Epithelial cell of esophagus (primary cell): ENCODE measurements around the gene APC.

Experiments used
- DNase-seq: peaks from one replicate; pipeline ENCODE4 v3.0.0; 2010; ENCODE audit warnings: low read depth
- H3K4me3 ChIP-seq: 2 replicates; pipeline ENCODE4 v1.5.1; 2011; ENCODE audit warnings: mild to moderate bottlenecking, low read length, control low read depth
- TF ChIP-seq, protein P1 (sequence below): IDR thresholded peaks from 2 replicates; pipeline ENCODE4 v1.5.1; 2011; ENCODE audit warnings: low read depth, mild to moderate bottlenecking, low read length, control low read depth, inconsistent platforms; ENCODE audit not compliant: insufficient read depth; ENCODE audit errors: missing control alignments

The APC gene

GRCh38 chr5:112793201-112793600 lies 55.5 kb downstream of the APC start:
- no peak for DNase-seq
- H3K4me3 ChIP-seq, result no peak overlapping the region
- TF ChIP-seq, protein P1, sequence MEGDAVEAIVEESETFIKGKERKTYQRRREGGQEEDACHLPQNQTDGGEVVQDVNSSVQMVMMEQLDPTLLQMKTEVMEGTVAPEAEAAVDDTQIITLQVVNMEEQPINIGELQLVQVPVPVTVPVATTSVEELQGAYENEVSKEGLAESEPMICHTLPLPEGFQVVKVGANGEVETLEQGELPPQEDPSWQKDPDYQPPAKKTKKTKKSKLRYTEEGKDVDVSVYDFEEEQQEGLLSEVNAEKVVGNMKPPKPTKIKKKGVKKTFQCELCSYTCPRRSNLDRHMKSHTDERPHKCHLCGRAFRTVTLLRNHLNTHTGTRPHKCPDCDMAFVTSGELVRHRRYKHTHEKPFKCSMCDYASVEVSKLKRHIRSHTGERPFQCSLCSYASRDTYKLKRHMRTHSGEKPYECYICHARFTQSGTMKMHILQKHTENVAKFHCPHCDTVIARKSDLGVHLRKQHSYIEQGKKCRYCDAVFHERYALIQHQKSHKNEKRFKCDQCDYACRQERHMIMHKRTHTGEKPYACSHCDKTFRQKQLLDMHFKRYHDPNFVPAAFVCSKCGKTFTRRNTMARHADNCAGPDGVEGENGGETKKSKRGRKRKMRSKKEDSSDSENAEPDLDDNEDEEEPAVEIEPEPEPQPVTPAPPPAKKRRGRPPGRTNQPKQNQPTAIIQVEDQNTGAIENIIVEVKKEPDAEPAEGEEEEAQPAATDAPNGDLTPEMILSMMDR, result no peak

DNA sequence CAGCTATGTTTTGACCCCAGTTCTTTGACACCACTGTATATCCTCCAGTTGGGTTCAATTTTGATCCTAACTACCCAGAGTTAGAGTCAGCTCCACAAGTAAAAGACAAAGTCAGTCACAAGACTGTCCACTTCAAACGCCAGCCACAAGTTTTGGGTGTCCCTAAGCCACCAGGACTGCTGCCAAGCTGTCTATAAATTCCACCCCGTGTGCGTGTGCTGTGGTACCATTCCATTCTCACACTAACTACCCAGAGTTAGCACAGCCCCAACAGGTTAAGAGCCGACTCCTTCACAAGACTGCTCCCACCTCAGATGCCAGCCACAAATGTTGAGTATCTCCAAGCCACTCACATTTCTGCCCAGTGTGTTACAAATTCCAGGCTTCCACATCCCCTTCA lies 56.7 kb downstream of the APC start:
- H3K4me3 ChIP-seq, result no peak overlapping the region
- TF ChIP-seq, protein P1, result no peak
- DNase-seq, result no peak

GRCh38 chr5:112795342-112795741 lies 57.7 kb downstream of the APC start:
- no peak overlapping the region for H3K4me3 ChIP-seq
- TF ChIP-seq, protein P1, result no peak
- no peak for DNase-seq

DNA sequence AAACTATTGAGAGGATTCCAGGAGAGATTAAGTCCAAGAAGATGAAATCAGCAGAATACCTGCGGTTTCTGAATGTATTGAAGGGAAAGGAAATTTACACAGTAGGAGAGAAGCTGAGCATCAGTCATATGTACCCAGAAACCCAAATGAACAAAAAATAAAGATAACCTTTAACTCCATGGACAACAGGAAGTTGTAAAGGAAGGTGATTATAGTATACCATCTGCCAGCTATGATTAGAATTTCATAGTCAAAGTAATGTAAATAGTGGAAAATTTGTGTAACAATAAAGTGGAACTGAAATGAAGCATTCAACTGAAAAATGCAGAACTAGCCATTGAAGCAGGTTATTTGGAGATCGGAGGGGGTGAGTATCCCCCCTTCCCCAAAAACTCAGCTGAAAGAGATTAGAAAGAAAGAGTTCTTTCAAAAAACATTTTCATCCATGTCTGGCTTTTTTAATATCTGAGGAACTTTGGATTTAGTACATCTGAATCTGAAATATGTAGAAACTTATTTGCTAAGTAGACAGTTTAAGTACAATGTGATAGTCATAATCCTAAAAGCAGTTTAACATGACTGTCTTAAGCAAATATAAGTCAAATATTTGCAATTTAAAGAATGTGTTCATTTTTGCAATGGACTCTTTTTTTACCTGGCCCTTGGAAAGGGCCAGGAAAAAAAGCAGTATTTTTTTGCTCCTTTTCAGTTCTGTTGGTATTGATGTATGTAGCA lies 58.4 kb downstream of the APC start:
- TF ChIP-seq, protein P1, result no peak
- DNase-seq, result no peak

GRCh38 chr5:112799661-112800060 lies 62.0 kb downstream of the APC start:
- TF ChIP-seq, protein P1, result no peak
- DNase-seq, result peak; percentile 27
- H3K4me3 ChIP-seq, result no peak overlapping the region

More for the DNA sequence above, 58.4 kb downstream of the APC start:
- H3K4me3 ChIP-seq, result no peak overlapping the region

DNA sequence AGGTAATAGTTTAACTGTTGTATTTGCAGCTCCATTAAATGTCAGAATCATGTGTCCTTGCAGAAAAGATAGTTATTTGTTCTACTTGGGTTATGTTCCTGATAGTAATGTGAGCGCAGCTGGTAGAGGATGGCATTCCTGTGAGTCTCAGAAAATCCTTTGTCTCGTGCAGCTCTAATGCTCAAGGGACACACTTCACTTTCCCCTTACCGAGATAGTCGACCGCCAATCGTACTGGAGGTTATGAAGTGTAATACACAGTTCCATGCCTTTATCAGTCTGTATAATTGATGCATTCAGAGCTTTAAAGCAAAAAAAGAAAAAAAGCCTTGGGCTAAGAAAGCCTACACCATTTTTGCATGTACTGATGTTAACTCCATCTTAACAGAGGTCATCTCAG lies 63.2 kb downstream of the APC start:
- DNase-seq, result no peak
- TF ChIP-seq, protein P1, result no peak
- H3K4me3 ChIP-seq, result no peak overlapping the region

GRCh38 chr5:112811023-112811422 lies 73.3 kb downstream of the APC start:
- no peak for DNase-seq
- H3K4me3 ChIP-seq, result no peak overlapping the region
- TF ChIP-seq, protein P1, result no peak
